GM18519 (cell line): ENCODE data around the gene CYBRD1.

Experiments
- ATAC-seq: cut with Tn5 transposase; IDR thresholded peaks from one replicate; pipeline ENCODE4 v1.9.1; 2021; ENCODE audit warnings: mild to moderate bottlenecking, moderate library complexity; ENCODE audit not compliant: unreplicated experiment, low FRiP score

Gene CYBRD1

DNA sequence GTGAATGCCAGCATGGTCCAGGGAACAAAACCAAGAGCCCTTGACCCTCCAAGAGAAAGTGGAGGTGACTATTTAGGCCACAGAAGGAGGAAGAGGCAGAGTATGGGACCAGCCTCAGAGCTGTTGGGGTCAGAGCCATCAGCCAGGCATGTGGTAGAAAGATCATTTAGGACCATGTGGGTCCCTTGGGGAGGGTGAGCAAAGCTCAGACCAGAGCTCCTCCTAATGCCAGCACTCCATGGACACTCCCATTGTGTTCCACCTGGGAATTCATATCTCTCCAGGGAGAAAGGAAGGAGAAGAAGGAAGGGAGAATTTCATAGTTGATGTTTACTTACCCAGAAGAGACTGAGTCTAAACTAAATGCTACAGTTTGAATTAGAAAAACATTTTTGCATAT lies 73.2 kb downstream of the CYBRD1 start:
- ATAC-seq, result no peak

GRCh38 chr2:171595896-171596295 lies 73.6 kb downstream of the CYBRD1 start:
- ATAC-seq, result no peak

GRCh38 chr2:171598713-171599319 lies 76.5 kb downstream of the CYBRD1 start:
- peak; percentile 93 for ATAC-seq

DNA sequence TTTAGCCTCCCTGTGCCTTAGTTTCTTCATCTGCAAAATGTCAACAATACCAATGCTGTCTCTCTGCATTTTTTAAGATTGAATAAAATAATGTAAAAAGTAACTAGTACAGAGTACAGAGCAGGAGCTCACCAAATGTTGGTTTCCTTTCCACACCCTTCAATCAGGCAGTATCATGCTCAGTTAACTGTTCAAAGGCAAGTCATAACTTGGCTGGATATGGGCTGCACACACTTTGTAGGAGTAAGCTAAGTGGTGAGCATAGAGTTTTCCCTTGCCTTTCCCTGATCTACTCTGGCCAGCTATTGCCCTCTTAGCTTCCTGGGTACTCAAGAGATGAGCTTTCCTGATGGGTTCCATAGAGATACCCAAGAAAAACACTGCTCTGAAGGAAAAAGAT lies 77.9 kb downstream of the CYBRD1 start:
- ATAC-seq, result no peak

- no peak for ATAC-seq
These were observed 80.1 kb downstream of the CYBRD1 start for GRCh38 chr2:171602352-171602751.
